Measurements from ENCODE around the gene COL9A2.

DNA sequence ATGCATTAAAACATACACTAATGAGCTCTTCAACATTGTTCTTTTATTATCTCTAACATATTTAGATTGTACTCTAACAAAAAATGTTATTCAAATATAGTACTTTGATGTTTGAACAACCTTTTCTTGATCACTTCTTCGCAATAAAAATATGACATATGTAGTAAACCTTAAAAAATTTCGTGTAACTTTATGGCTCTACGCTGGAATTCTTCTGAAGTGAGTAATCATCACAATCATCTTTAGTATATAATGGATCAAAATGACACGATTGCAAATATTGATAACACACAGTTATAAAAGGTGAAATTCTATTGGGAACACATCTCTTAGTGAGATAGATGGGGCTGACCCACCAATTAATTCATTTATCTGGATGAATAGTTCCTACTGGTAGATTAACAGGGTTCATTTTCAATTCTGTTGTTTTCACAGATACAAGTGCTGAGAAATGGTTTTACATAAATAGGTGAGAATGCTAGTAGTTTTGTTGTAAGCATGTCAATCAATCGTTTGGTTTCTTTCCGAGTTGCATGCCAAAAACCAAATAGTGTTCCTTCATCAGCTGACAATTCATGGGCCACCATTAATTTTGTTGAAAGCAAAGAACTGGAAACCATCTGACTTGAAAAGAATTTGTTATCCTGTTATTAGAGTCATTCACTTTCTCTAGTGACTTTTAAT lies 60.5 kb downstream of the COL9A2 start:
- TF ChIP-seq CTCF (IDR thresholded peaks at IDR 0.05) (no peak), HOXA7 (CRISPR knock-in tag; IDR thresholded peaks at IDR 0.05) (no peak)

Measured in A549 (cell line).